GOT3 (cell line): ENCODE measurements around the gene ABTB1.
"Not testable (repeated sequence)": the region's sequence is repeated elsewhere in the genome, so short reads cannot be mapped to it uniquely, and the experiment has no call there.

Source experiments
- DNase-seq: peaks from one replicate; lab custom pipeline; 2025; ENCODE audit warnings: mixed read lengths; lab: John Stamatoyannopoulos, UW

ABTB1 gene

GRCh38 chr3:127671523-127672428 lies 976 bp upstream of the ABTB1 start:
- no peak for DNase-seq

- no peak for DNase-seq
These were observed 694 bp downstream of the ABTB1 start for GRCh38 chr3:127673191-127674100.

DNA sequence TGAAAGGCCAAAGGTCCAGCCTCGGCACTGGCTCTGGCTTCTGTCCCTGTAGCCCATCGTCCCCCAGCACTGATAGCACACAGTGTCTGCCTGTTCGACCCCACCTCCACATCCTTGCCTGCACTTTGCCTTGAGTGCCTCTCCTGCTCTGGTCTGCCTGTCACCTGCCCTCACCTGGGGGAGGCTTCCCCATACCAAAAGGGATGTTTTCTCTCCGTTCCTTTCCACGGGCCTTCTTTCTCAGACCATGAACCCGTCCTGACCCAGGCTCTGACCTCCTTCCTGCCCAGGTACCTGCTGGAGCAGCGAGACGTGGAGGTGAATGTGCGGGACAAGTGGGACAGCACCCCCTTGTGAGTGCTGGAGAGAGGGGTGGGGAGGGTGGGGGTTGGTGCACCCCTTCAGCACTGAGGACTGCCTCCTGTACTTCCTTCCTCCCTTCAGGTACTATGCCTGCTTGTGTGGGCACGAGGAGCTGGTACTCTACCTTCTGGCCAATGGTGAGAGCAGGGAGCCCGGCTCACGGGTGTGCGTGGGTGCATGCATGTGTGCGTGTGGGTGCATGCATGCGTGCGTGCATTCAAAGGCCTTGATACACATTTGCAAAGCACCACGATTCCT lies 1.5 kb downstream of the ABTB1 start:
- DNase-seq, result no peak

- no peak for DNase-seq
These were observed 2.0 kb downstream of the ABTB1 start for GRCh38 chr3:127674790-127675189.

DNA sequence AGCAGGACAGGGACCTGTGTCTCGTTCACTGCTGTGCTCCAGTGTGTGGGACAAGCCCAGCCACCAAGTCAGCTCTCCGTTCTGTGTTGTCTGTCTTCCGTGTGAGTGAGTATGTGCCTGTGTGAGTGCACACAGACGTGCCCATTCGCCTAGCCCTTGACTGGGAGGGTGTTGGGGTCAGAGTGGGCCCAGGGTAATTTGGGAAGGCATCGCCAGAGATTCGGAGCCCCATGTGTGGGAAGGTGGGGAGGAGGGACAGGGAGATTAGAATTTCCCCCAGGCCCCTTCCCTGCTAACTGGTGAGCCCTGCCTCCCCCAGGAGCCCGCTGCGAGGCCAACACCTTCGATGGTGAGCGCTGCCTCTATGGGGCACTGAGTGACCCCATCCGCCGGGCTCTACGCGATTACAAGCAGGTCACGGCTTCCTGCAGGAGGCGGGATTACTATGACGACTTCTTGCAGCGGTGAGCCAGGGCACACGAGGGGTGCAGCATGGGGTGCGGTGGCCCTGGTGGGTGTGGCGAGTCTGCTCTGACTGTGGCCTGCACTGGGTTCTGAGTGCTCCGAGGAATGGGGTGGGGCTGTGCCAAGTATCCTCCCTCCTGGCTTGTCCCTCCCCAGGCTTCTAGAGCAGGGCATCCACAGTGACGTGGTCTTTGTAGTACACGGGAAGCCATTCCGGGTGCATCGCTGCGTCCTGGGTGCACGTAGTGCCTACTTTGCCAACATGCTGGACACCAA lies 3.1 kb downstream of the ABTB1 start:
- no peak for DNase-seq

- DNase-seq, result no peak
These were observed 3.7 kb downstream of the ABTB1 start for GRCh38 chr3:127676456-127676855.

DNA sequence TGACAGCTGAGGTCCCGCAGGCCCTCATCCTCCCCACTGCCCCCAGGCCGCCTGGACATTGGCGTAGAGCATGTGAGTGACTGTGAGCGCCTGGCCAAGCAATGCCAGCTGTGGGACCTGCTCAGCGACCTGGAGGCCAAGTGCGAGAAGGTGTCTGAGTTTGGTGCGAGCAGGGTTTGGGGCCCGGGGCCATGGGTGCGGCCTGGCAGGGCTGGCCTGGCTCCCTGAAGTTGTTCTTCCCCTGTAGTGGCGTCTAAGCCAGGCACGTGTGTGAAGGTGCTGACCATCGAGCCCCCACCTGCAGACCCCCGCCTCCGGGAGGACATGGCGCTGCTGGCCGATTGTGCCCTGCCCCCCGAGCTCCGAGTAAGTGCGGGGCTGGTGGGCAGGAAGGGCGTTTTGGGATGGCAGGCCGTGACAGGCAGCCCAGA lies 4.2 kb downstream of the ABTB1 start:
- no peak for DNase-seq

DNA sequence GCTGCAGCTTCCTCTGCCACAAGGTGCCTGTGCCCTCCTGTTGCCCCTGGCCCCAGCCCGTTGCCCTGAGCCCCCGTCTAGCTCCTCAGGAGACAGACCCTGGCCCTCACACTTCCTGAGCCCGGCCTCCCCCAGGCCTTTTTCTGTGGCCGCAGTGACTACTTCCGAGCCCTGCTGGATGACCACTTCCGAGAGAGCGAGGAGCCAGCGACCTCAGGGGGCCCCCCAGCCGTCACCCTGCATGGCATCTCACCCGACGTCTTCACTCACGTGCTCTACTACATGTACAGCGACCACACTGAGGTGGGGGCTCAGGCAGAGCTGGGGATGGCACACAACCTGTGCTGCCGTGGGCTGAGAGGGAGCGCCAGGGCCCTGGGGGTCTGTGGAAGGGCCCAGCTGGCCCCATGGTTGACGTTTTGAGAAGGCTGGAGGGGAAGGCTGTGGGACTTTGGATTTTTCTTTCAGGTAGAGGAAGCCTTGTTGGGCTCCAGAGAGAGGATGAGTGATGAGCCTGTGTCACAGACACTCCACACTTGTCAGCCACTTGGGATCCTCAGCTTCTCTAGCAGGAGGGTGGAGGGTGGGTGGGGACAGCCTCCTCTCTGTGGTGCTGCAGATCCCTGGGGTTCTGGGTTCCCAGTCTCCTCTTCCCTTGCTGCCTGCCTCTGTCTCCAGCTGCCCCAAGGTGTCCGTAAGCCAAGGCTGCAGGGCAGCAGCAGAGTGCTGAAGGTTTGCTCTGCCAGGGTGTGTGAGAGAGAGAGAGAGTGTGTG lies 5.0 kb downstream of the ABTB1 start:
- DNase-seq, result no peak

- no peak for DNase-seq
These were observed 5.5 kb downstream of the ABTB1 start for GRCh38 chr3:127678315-127678599.

DNA sequence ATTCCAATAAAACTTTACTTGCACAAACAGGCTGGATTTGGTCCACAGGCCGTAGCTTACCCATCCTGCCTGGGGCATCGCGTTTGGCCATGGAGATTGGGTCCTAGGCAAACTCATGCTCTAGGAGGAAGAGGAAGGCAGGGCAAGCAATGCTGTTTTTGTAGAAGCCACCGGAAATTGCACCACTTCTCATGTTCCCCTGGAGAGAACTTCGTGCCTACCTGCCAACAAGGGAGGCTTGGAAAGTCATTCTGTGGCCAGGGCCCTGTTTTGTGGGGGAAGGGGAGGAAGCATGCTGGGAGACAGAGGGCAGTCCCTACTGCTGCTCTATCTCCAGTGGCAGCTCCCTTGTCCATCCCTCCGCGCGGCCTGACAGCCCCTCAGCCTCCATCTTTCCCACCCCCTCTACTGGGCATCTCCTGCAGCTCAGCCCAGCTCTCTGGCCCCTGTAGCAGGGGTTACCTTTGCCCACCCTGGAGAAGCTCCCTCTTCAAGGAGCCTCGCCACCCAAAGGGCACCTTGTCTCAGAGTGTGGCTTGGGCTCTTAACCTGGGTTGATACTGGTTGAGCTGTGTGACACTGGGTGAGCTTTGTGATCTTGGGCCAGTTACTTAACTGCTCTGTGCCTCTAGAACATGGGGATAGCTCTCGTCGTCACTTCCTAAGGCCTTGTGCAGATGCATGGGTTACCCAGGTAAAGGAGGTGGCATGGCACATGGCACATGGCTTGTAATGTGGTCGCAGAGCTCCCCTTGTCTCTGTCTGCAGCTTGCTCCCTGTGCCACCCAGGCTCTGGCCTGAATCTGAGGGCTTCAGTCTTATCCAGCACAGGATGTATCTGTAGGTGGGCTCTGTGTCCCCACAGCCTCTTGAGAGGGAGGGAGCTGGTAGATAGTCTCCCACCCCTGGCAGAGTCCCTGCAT lies 6.1 kb downstream of the ABTB1 start:
- DNase-seq, result no peak

- DNase-seq, result no peak
These were observed 6.9 kb downstream of the ABTB1 start for GRCh38 chr3:127679534-127680145.

DNA sequence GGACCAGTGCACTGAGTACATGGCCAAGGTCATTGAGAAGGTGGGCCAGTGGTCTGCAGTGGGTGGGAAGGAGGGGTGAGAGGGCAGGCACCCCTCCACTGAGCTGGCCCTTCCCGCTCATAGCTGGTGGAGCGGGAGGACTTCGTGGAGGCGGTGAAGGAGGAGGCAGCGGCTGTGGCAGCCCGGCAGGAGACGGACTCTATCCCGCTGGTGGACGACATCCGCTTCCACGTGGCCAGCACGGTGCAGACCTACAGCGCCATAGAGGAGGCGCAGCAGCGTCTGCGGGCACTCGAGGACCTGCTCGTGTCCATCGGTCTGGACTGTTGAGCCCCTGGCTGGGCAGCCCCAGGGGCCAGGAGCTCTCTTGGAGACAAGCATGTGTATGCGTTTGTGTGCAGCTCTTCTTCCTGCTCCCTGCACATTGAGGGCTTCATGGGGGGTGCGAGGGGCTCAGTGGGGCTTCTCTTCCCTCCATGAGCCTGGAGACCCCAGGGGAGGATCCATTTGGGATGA lies 7.5 kb downstream of the ABTB1 start:
- no peak for DNase-seq

DNA sequence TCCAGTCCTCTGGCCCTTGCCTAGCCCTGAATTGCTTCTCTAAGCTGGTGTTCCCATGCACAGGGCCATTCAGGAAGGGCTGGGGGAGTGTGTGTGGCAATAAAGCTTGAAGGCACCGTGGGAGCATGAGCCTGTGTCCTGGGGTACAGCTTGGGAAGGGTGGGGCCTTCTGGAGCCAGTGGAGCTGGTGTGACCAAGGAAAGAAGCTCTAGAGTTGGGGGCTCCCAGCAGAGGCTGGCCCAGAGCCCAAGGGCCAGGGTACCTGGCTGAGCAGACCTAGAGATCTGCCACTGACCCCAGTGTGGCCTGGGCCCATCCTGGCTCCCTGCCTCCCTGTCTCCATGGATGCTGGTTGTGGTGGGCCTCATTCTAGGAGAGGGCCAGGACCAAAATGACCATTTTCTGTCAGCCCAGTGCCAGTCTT lies 8.1 kb downstream of the ABTB1 start:
- DNase-seq, result no peak

GRCh38 chr3:127682175-127682554 lies 9.4 kb downstream of the ABTB1 start:
- DNase-seq, result not testable (repeated sequence)

GRCh38 chr3:127682561-127682960 lies 9.8 kb downstream of the ABTB1 start:
- DNase-seq, result no peak

DNA sequence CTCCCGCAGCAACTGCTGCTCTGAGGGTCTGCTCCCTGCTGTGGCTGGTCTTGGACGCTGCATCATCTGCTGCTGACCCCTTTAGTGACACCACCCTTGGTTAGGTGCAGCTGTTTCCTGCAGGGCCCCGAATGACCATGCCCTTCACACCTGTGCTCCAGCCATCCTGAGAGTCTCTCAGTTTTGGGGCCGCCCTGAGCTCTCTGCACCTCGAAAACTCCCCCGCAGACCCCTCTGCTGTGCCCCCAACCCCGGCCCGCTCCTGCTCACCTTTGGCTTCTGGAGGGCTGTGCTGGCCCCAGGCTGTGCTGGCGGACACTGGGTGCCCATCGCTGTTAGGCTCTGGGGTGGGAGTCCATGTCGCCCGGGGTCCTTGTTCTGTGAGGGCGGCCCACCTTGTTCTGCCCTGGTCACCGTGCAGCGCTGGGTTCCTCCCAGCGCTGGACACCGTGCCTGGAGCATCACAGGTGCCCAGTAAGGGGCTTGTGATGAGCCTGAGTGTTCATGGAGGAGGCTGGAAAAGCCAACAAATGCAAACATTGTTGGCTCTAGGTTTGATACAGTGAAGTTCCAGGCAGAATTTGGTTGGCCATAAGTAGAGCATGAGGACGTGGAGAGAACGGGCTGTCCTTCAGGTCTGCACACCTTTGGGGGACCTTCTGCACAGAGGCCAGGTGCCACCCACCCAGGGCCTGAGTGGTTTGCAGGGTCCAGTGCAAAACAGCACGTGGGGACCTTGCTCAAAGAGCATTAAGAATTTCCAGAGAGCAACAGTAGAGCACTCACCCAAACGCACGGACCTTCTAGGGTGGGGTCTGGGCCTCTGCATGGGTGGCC lies 12.3 kb downstream of the ABTB1 start:
- DNase-seq, result no peak

GRCh38 chr3:127685708-127686511 lies 13.2 kb downstream of the ABTB1 start:
- no peak for DNase-seq

GRCh38 chr3:127686512-127686894 lies 13.8 kb downstream of the ABTB1 start:
- no peak for DNase-seq
